ENCODE data around the gene TACC3. TPM values are rescaled to one million over a fixed set of nuclear protein-coding genes. Genes with fewer than 3 reads are reported as not detected.
A peak's percentile ranks its signal among the peaks of the same experiment; 100 is the strongest.

The TACC3 gene
- total and polyA plus RNA-seq, 2 of the 8 experiments (the other 6 are each of a cell fraction or from before 2014, with no cell fraction given) = 73.8 to 148 TPM

- Histone ChIP-seq H3K56ac (replicated peaks; ENCODE audit: insufficient read length, low read depth, low read length) (no peak overlapping the region), H4K8ac (ENCODE audit: extremely low read depth, insufficient read depth, low read length) (no peak overlapping the region; the same call in 1 of the 2 replicates), H3K23ac (ENCODE audit: insufficient read length) (no peak overlapping the region), H3K4ac (replicated peaks; ENCODE audit: insufficient read length, low read depth, low read length) (no peak overlapping the region), H3K14ac (ENCODE audit: insufficient read length) (no peak overlapping the region), H2AK5ac (ENCODE audit: low read depth, low read length) (no peak overlapping the region), H3K27me3 (replicated peaks in 1 of 4; ENCODE audit: control insufficient read depth in 3 of 4, extremely low read depth in 1 of 4, insufficient read depth in 3 of 4, low read length in 3 of 4) (peaks cover 0 to 2% (median 0%) of the 10 kb centered on the region in 4 experiments; a peak in 1 of 7 replicates), H3K36me3 (ENCODE audit: control insufficient read depth in 2 of 4, insufficient read depth in 4 of 4, low read length in 3 of 4) (no peaks in the 10 kb centered on the region), H2AFZ (ENCODE audit: low read length) (no peak overlapping the region), H3K4me2 (ENCODE audit: insufficient read depth in 1 of 2, low read depth in 2 of 2, low read length in 2 of 2) (no peak overlapping the region), H2BK15ac (ENCODE audit: low read length) (peak overlapping the region; percentile 81; the same call in 1 of the 2 replicates), H3K9ac (replicated peaks in 1 of 4; ENCODE audit: extremely low read depth in 1 of 4, low read depth in 3 of 4, low read length in 3 of 4) (no peak overlapping the region), H3K9me3 (ENCODE audit: insufficient read depth in 2 of 2, low read depth in 1 of 2, low read length in 1 of 2) (no peaks in the 10 kb centered on the region), H3K4me3 (ENCODE audit: extremely low read depth in 1 of 4, insufficient read depth in 2 of 4, low read depth in 3 of 4, low read length in 4 of 4) (no peak overlapping the region), H3K4me1 (replicated peaks in 1 of 4; ENCODE audit: control insufficient read depth in 3 of 4, insufficient read depth in 4 of 4, low read length in 3 of 4) (peaks cover 0 to 38% (median 22%) of the 10 kb centered on the region in 4 experiments; a peak in 6 of 7 replicates), H4K91ac (replicated peaks; ENCODE audit: insufficient read length, low read length) (no peak overlapping the region), H3K18ac (ENCODE audit: extremely low read depth, low read length) (no peak overlapping the region), H3K79me2 (ENCODE audit: control insufficient read depth in 1 of 2, insufficient read depth in 2 of 2, low read length in 2 of 2) (no peaks in the 10 kb centered on the region), H2BK120ac (replicated peaks; ENCODE audit: low read depth, low read length) (no peak overlapping the region), H2BK5ac (ENCODE audit: low read depth, low read length) (0 out of 2 replicates have a peak overlapping the region, but pooled peaks have one; percentile 16), H2BK12ac (ENCODE audit: low read depth, low read length) (peak overlapping the region; percentile 68; the same call in 1 of the 2 replicates), H3K27ac (ENCODE audit: low read depth, low read length) (no peak overlapping the region), H2BK20ac (ENCODE audit: low read length) (no peak overlapping the region), H4K20me1 (replicated peaks in 1 of 2; ENCODE audit: control insufficient read depth in 1 of 2, insufficient read depth in 2 of 2, low read length in 2 of 2) (peaks cover 0 to 2% of the 10 kb centered on the region in 2 experiments), H3K23me2 (ENCODE audit: low read depth, low read length) (no peaks in the 10 kb centered on the region), H4K5ac (ENCODE audit: insufficient read length, low read depth, low read length) (no peak overlapping the region), H3K79me1 (ENCODE audit: low read depth, low read length) (no peaks in the 10 kb centered on the region; the same call in 1 of the 2 replicates)
- ChIA-PET CTCF (ENCODE audit: partially characterized antibody) (interaction anchor here (0.6 to 71.2 kb wide), 5 partner anchors 9 to 1181 kb away, joined by 3 to 2507 read pairs (median 3); partner anchors contain the start of gene FGFR3), POLR2A (ENCODE audit: partially characterized antibody) (interaction anchor here (1.1 to 17.2 kb wide), 5 partner anchors 9 to 37 kb away, joined by 3 to 170 read pairs (median 4); partner anchors contain the start of gene FGFR3)
- DNase-seq (ENCODE audit: low read depth in 1 of 2, low spot score in 2 of 2) = no peak
- 89% methylated on average over 4 of the region's 10 CpGs; no CpG with 5 or more reads in 1 of the 2 experiments for WGBS, 2 experiments (ENCODE audit: extremely low coverage in 1 of 2, insufficient coverage in 1 of 2, insufficient read length in 1 of 2, insufficient replicate concordance in 2 of 2, low coverage in 1 of 2, low lambda C conversion rate in 2 of 2, missing lambda C conversion rate in 1 of 2)
- TF ChIP-seq RBBP5 (IDR thresholded peaks at IDR 0.05; ENCODE audit: borderline replicate concordance, low read depth, low read length) (no peak), SP1 (IDR thresholded peaks at IDR 0.05; ENCODE audit: low read depth, low read length) (no peak), MAX (IDR thresholded peaks at IDR 0.05) (no peak)
- FAIRE-seq = no peak
Observed at GRCh38 chr4:1773754-1774153, 52.4 kb downstream of the TACC3 start.
